Activated CD4-positive, alpha-beta T cell treated with anti-CD3 and anti-CD28 coated beads, Interleukin-2, Interleukin-6, amounts not matched to agents 100 ng/mL and 50 ng/mL, durations not matched to agents 16 hours and 8 hours (primary cell): ENCODE data around the gene POLA2.
"Not testable (repeated sequence)": the region's sequence is repeated elsewhere in the genome, so short reads cannot be mapped to it uniquely, and the experiment has no call there.

ENCODE experiments used
- DNase-seq: peaks from one replicate; pipeline ENCODE4 v3.0.0-alpha.2; 2020

The POLA2 gene

GRCh38 chr11:65310215-65310614 lies 48.5 kb downstream of the POLA2 start:
- no peak for DNase-seq

- DNase-seq, result no peak
Observed at GRCh38 chr11:65310736-65311135, 49.0 kb downstream of the POLA2 start.

- DNase-seq, result no peak
Observed at GRCh38 chr11:65311170-65311678, 49.5 kb downstream of the POLA2 start.

- DNase-seq, result peak; percentile 83
Observed at GRCh38 chr11:65314501-65315203, 52.9 kb downstream of the POLA2 start, which contains the start of gene CDC42EP2. Gene CDC42EP2, plus strand, starts transcription at chr11:65314866. Its CDS starts 6,033 bp downstream, at chr11:65320899.

- DNase-seq, result peak; percentile 87
Observed at GRCh38 chr11:65315204-65315865, 53.6 kb downstream of the POLA2 start.

GRCh38 chr11:65315866-65316226 lies 54.1 kb downstream of the POLA2 start:
- DNase-seq, result no peak

- no peak for DNase-seq
Observed at GRCh38 chr11:65316227-65317024, 54.7 kb downstream of the POLA2 start.

- no peak for DNase-seq
Observed at GRCh38 chr11:65317025-65317786, 55.4 kb downstream of the POLA2 start.

- no peak for DNase-seq
Observed at GRCh38 chr11:65320386-65321075, 58.8 kb downstream of the POLA2 start.

GRCh38 chr11:65321076-65321475 lies 59.3 kb downstream of the POLA2 start:
- DNase-seq, result no peak

- no peak for DNase-seq
Observed at GRCh38 chr11:65321828-65322485, 60.2 kb downstream of the POLA2 start.

GRCh38 chr11:65323813-65324212 lies 62.1 kb downstream of the POLA2 start:
- no peak for DNase-seq

- no peak for DNase-seq
Observed at GRCh38 chr11:65325435-65325834, 63.7 kb downstream of the POLA2 start.

GRCh38 chr11:65327021-65327420 lies 65.3 kb downstream of the POLA2 start:
- no peak for DNase-seq

GRCh38 chr11:65329478-65329877 lies 67.7 kb downstream of the POLA2 start:
- no peak for DNase-seq

- peak; percentile 89 for DNase-seq
Observed at GRCh38 chr11:65329944-65330403, 68.2 kb downstream of the POLA2 start.

GRCh38 chr11:65330544-65330943 lies 68.8 kb downstream of the POLA2 start:
- no peak for DNase-seq

- DNase-seq, result not testable (repeated sequence)
Observed at GRCh38 chr11:65332591-65332990, 70.8 kb downstream of the POLA2 start.

- DNase-seq, result no peak
Observed at GRCh38 chr11:65334696-65335295, 73.0 kb downstream of the POLA2 start.

GRCh38 chr11:65338676-65339075 lies 76.9 kb downstream of the POLA2 start:
- DNase-seq, result no peak

- DNase-seq, result no peak
Observed at GRCh38 chr11:65340226-65340625, 78.5 kb downstream of the POLA2 start.
